GM12891 (cell line): ENCODE results near the gene DNM1L.

Experiments used
- PAX5 ChIP-seq: IDR thresholded peaks from 2 replicates; pipeline ENCODE4 v1.6.1; 2011; ENCODE audit warnings: low read length, moderate library complexity, mild to moderate bottlenecking; ENCODE audit not compliant: insufficient read depth, severe bottlenecking
- POLR2A ChIP-seq: IDR thresholded peaks from 2 replicates; pipeline ENCODE4 v1.6.1; 2011; ENCODE audit warnings: low read depth, low read length, control low read depth
- SPI1 ChIP-seq: IDR thresholded peaks from 2 replicates; pipeline ENCODE4 v1.6.1; 2011; ENCODE audit warnings: low read depth, low read length, control low read depth
- TAF1 ChIP-seq: IDR thresholded peaks from 2 replicates; pipeline ENCODE4 v1.6.1; 2011; ENCODE audit warnings: low read depth, low read length, control low read depth

GRCh38 chr12:32698285-32698684, 19.2 kb downstream of the DNM1L start:
- TF ChIP-seq TAF1 (no peak), SPI1 (no peak), PAX5 (no peak), POLR2A (no peak)
